ENCODE data around the gene DRC3. TPM values are rescaled to one million over a fixed set of nuclear protein-coding genes. Genes with fewer than 3 reads are reported as not detected.

The DRC3 gene
- total RNA-seq, 1 experiment from 2014 or later, result 1.0 TPM

DNA sequence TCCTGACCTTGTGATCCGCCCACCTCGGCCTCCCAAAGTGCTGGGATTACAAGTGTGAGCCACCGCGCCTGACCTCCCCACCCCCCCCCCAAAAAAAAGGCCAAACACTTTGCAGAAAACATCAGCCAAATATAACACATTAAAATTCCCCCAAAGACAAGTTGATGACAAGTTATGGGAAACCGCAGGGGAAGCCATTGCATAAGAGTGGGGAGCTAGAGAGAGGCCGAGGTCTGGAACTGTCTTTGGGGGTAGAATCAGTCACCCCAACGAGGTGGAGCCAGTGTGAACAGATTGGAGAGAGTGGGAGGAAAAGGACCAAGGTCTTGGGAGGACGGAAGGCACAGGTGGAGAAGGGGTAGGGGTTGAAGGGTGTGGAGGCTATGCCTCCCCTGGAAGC, 2.8 kb downstream of the DRC3 start:
- intact Hi-C loops (cut with micrococcal nuclease; ENCODE audit: unreplicated experiment), result no loop called here
- POLR2A ChIA-PET (ENCODE audit: low non-redundant PET), result no interaction called here

GRCh38 chr17:17976931-17977570, 4.4 kb downstream of the DRC3 start:
- Histone ChIP-seq H3K27ac (ENCODE audit: low read depth, low read length, poor library complexity, severe bottlenecking) (no peak overlapping the region), H3K4me1 (ENCODE audit: insufficient read depth, low read length, poor library complexity, severe bottlenecking) (peaks cover 4% of the 10 kb centered on the region), H3K9me3 (ENCODE audit: low read depth, low read length, poor library complexity, severe bottlenecking) (no peaks in the 10 kb centered on the region), H3K27me3 (replicated peaks; ENCODE audit: insufficient read depth, low read depth, low read length, poor library complexity) (no peaks in the 10 kb centered on the region), H3K4me3 (ENCODE audit: low read depth, low read length, poor library complexity, severe bottlenecking) (no peak overlapping the region), H3K36me3 (ENCODE audit: insufficient read depth, low read length, poor library complexity, severe bottlenecking) (no peaks in the 10 kb centered on the region)
- no TSS peak for BruUV-seq (replicated peaks)
- no peak for DNase-seq (ENCODE audit: low spot score)
- intact Hi-C loops (cut with micrococcal nuclease; ENCODE audit: unreplicated experiment), result no loop called here
- CTCF ChIA-PET, result no interaction called here
- TF ChIP-seq, protein P1, sequence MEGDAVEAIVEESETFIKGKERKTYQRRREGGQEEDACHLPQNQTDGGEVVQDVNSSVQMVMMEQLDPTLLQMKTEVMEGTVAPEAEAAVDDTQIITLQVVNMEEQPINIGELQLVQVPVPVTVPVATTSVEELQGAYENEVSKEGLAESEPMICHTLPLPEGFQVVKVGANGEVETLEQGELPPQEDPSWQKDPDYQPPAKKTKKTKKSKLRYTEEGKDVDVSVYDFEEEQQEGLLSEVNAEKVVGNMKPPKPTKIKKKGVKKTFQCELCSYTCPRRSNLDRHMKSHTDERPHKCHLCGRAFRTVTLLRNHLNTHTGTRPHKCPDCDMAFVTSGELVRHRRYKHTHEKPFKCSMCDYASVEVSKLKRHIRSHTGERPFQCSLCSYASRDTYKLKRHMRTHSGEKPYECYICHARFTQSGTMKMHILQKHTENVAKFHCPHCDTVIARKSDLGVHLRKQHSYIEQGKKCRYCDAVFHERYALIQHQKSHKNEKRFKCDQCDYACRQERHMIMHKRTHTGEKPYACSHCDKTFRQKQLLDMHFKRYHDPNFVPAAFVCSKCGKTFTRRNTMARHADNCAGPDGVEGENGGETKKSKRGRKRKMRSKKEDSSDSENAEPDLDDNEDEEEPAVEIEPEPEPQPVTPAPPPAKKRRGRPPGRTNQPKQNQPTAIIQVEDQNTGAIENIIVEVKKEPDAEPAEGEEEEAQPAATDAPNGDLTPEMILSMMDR (conservative IDR thresholded peaks at IDR 0.05; ENCODE audit: low read depth, low read length), result no peak
- TF ChIP-seq EZH2 (IDR thresholded peaks at IDR 0.05; ENCODE audit: borderline replicate concordance, low read depth, low read length, poor library complexity, severe bottlenecking), result no peak
- POLR2A ChIA-PET (ENCODE audit: low non-redundant PET), result no interaction called here

More for the DNA sequence above, 2.8 kb downstream of the DRC3 start:
- Histone ChIP-seq H3K4me3 (ENCODE audit: low read depth, low read length, poor library complexity, severe bottlenecking) (no peak overlapping the region), H3K4me1 (ENCODE audit: insufficient read depth, low read length, poor library complexity, severe bottlenecking) (peaks cover 12% of the 10 kb centered on the region), H3K9me3 (ENCODE audit: low read depth, low read length, poor library complexity, severe bottlenecking) (no peaks in the 10 kb centered on the region), H3K27me3 (replicated peaks; ENCODE audit: insufficient read depth, low read depth, low read length, poor library complexity) (no peaks in the 10 kb centered on the region), H3K36me3 (ENCODE audit: insufficient read depth, low read length, poor library complexity, severe bottlenecking) (no peaks in the 10 kb centered on the region), H3K27ac (ENCODE audit: low read depth, low read length, poor library complexity, severe bottlenecking) (no peak overlapping the region)
- no TSS peak for BruUV-seq (replicated peaks)
- no peak for DNase-seq (ENCODE audit: low spot score)
- CTCF ChIA-PET, result no interaction called here
- TF ChIP-seq EZH2 (IDR thresholded peaks at IDR 0.05; ENCODE audit: borderline replicate concordance, low read depth, low read length, poor library complexity, severe bottlenecking), result no peak
- TF ChIP-seq, protein P1 (conservative IDR thresholded peaks at IDR 0.05; ENCODE audit: low read depth, low read length), result no peak

DNA sequence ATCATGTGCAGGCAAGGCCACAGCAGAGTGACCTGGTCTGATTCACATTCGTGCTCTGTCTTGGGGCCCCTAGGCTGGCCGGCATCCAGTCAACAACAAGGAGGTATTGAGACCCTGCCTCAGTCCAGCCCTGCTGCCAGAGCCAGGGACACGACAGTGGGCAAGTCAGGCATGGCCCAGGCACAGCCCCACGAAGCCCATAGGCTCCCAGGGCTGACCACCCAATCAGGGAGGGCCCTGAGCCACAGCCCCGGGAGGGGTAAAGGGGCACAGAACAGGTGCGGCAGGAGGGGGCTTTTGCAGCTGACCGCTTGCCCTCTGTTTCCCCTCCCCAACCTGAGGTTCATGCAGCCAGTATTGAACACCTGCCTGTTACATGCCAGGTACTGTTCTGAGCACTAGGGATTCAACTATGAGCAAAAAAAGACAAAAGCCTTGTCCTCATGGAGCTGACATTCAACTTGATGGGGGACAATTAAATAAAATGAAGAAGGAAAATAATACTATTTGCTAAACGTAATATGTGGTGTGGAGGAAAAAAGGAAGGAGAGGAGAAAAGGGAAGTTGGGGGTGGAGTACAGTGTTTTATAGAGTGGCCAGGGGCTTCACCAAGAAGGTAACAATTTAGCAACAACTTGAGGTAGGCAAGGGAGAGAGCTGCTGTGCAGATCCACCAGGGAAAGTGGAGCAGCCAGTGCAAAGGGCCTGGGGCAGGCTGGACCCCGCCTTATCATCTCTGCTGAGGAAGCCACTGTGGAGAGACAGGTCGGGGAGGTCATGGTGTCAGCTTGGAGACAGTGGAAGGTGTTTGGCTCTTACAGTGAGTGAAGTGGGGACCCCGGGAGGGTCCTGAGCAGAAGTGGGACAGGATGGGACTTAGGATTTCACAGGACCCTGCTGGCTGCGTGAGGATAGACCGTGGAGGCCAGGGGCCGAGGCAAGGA, 6.1 kb downstream of the DRC3 start:
- CTCF ChIA-PET, result no interaction called here
- intact Hi-C loops (cut with micrococcal nuclease; ENCODE audit: unreplicated experiment), result no loop called here
- no peaks in the 10 kb centered on the region for H3K4me1 ChIP-seq (ENCODE audit: insufficient read depth, low read length, poor library complexity, severe bottlenecking)
- BruUV-seq (replicated peaks), result no TSS peak
- POLR2A ChIA-PET (ENCODE audit: low non-redundant PET), result no interaction called here
- H3K4me3 ChIP-seq (ENCODE audit: low read depth, low read length, poor library complexity, severe bottlenecking), result no peak overlapping the region
- H3K36me3 ChIP-seq (ENCODE audit: insufficient read depth, low read length, poor library complexity, severe bottlenecking), result no peaks in the 10 kb centered on the region
- H3K27ac ChIP-seq (ENCODE audit: low read depth, low read length, poor library complexity, severe bottlenecking), result no peak overlapping the region
- no peak for DNase-seq (ENCODE audit: low spot score)
- no peaks in the 10 kb centered on the region for H3K9me3 ChIP-seq (ENCODE audit: low read depth, low read length, poor library complexity, severe bottlenecking)
- no peaks in the 10 kb centered on the region for H3K27me3 ChIP-seq (replicated peaks; ENCODE audit: insufficient read depth, low read depth, low read length, poor library complexity)
- no peak for TF ChIP-seq EZH2 (IDR thresholded peaks at IDR 0.05; ENCODE audit: borderline replicate concordance, low read depth, low read length, poor library complexity, severe bottlenecking)
- TF ChIP-seq, protein P1 (conservative IDR thresholded peaks at IDR 0.05; ENCODE audit: low read depth, low read length), result no peak
